ENCODE measurements around the gene CASS4. TPM values are rescaled to one million over a fixed set of nuclear protein-coding genes. Genes with fewer than 3 reads are reported as not detected.
"Not testable (repeated sequence)": the region's sequence is repeated elsewhere in the genome, so short reads cannot be mapped to it uniquely, and the experiment has no call there.

Gene CASS4
- total RNA-seq, 1 experiment from 2014 or later = not detected

DNA sequence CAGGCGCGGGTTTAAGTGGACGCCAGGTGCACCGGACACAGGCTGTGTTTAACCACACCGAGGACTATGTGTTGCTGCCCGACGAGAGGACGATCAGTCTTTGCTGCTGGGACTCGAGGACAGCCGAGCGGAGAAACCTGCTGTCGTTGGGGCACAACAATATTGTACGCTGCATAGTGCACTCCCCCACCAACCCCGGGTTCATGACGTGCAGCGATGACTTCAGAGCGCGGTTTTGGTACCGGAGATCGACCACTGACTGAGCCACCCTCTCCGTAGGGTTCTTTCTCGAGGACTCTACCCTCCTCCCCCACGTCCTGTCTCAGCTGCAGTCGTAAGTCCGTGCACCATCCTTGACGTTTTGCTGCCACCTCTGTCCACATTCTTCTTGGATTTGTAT is 8.6 kb upstream of the CASS4 start:
- CTCF ChIA-PET = no interaction called here
- Mint-ChIP-seq H3K36me3 (ENCODE audit: insufficient read depth, unreplicated experiment) (peaks cover 99% of the 10 kb centered on the region), H3K4me3 (ENCODE audit: unreplicated experiment) (no peak overlapping the region), H3K27me3 (ENCODE audit: insufficient read depth, unreplicated experiment) (no peaks in the 10 kb centered on the region), H3K27ac (ENCODE audit: low read depth, unreplicated experiment) (no peak overlapping the region), H3K4me1 (ENCODE audit: insufficient read depth, unreplicated experiment) (no peaks in the 10 kb centered on the region), H3K9me3 (ENCODE audit: unreplicated experiment) (no peaks in the 10 kb centered on the region)
- TF ChIP-seq, protein P1, sequence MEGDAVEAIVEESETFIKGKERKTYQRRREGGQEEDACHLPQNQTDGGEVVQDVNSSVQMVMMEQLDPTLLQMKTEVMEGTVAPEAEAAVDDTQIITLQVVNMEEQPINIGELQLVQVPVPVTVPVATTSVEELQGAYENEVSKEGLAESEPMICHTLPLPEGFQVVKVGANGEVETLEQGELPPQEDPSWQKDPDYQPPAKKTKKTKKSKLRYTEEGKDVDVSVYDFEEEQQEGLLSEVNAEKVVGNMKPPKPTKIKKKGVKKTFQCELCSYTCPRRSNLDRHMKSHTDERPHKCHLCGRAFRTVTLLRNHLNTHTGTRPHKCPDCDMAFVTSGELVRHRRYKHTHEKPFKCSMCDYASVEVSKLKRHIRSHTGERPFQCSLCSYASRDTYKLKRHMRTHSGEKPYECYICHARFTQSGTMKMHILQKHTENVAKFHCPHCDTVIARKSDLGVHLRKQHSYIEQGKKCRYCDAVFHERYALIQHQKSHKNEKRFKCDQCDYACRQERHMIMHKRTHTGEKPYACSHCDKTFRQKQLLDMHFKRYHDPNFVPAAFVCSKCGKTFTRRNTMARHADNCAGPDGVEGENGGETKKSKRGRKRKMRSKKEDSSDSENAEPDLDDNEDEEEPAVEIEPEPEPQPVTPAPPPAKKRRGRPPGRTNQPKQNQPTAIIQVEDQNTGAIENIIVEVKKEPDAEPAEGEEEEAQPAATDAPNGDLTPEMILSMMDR (IDR thresholded peaks at IDR 0.05; ENCODE audit: unreplicated experiment) = no peak
- intact Hi-C loops (cut with micrococcal nuclease) = loop anchor here (5.0 kb wide), 1 partner anchor 64 kb away; the partner anchor contains the start of gene RTF2
- POLR2A ChIA-PET = interaction anchor here (0.8 to 1.4 kb wide), 2 partner anchors 9 to 11 kb away, joined by 3 to 4 read pairs; partner anchors contain the start of genes AURKA and CSTF1
- no peak for DNase-seq (ENCODE audit: unreplicated experiment)
- no TSS peak for BruUV-seq (replicated peaks)

DNA sequence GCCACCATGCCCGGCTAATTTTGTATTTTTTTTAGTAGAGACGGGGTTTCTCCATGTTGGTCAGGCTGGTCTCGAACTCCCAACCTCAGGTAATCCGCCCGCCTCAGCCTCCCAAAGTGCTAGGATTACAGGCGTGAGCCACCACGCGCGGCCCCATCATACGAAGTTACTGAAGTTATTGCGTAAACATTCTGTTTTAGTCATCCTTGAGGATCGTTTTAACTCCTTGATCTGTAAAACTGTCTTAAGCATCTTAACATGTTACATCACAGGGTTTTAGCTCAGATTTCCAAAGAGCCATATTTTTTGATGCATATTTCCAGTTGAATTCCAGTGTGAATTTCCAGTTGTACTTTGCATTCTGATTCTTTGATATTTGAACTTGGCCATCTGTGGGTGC is 6.7 kb upstream of the CASS4 start:
- H3K9me3 Mint-ChIP-seq (ENCODE audit: unreplicated experiment); DNase-seq (ENCODE audit: unreplicated experiment); H3K27me3 Mint-ChIP-seq (ENCODE audit: insufficient read depth, unreplicated experiment); H3K27ac Mint-ChIP-seq (ENCODE audit: low read depth, unreplicated experiment); H3K4me1 Mint-ChIP-seq (ENCODE audit: insufficient read depth, unreplicated experiment); intact Hi-C loops (cut with micrococcal nuclease); H3K4me3 Mint-ChIP-seq (ENCODE audit: unreplicated experiment); BruUV-seq (replicated peaks): not testable (repeated sequence)
- ChIA-PET POLR2A (interaction anchor here (2.5 kb wide), 1 partner anchor 12 kb away, joined by 10 read pairs; the partner anchor contains the start of genes AURKA and CSTF1), CTCF (interaction anchor here (0.6 to 1.1 kb wide), 3 partner anchors 12 to 260 kb away, joined by 3 read pairs; no protein-coding TSS in a partner anchor)
- H3K36me3 Mint-ChIP-seq (ENCODE audit: insufficient read depth, unreplicated experiment) = peaks cover 99% of the 10 kb centered on the region

GRCh38 chr20:56406910-56407309 is 5.2 kb upstream of the CASS4 start:
- Mint-ChIP-seq H3K9me3 (ENCODE audit: unreplicated experiment) (no peaks in the 10 kb centered on the region), H3K27ac (ENCODE audit: low read depth, unreplicated experiment) (no peak overlapping the region), H3K4me3 (ENCODE audit: unreplicated experiment) (no peak overlapping the region), H3K27me3 (ENCODE audit: insufficient read depth, unreplicated experiment) (no peaks in the 10 kb centered on the region), H3K36me3 (ENCODE audit: insufficient read depth, unreplicated experiment) (peaks cover 95% of the 10 kb centered on the region), H3K4me1 (ENCODE audit: insufficient read depth, unreplicated experiment) (no peaks in the 10 kb centered on the region)
- TF ChIP-seq, protein P1 (IDR thresholded peaks at IDR 0.05; ENCODE audit: unreplicated experiment) = no peak
- BruUV-seq (replicated peaks) = no TSS peak
- intact Hi-C loops (cut with micrococcal nuclease) = no loop called here
- CTCF ChIA-PET = interaction anchor here (1.1 to 1.5 kb wide), 3 partner anchors 9 to 14 kb away, joined by 3 to 12 read pairs (median 9); partner anchors contain the start of gene CSTF1
- POLR2A ChIA-PET = interaction anchor here (2.5 kb wide), 1 partner anchor 14 kb away, joined by 10 read pairs; the partner anchor contains the start of genes AURKA and CSTF1
- no peak for DNase-seq (ENCODE audit: unreplicated experiment)

DNA sequence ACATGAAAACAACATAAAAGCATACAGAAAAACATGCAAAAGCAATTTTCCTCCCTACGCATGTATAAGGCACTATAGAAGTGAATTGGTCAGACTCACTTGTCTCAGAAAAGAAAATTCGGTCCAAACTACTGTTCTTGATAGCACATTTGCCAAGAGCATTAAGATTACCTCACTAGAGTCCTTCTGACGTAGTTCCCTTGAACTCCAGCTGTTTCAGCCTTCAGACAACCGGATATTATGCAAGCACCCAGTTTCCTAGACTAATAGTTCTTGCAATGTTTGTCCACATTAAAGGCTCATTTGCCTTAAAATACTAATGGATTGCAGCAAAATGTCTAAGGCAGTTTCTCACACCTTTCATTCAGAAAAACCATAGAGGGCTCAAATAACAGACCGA is 2.5 kb upstream of the CASS4 start:
- ChIA-PET POLR2A (interaction anchor here (1.2 kb wide), 1 partner anchor 13 kb away, joined by 4 read pairs; no protein-coding TSS in a partner anchor), CTCF (interaction anchor here (0.7 to 1.4 kb wide), 3 partner anchors 9 to 12 kb away, joined by 3 to 5 read pairs (median 3); no protein-coding TSS in a partner anchor)
- DNase-seq (ENCODE audit: unreplicated experiment) = no peak
- peaks cover 93% of the 10 kb centered on the region for H3K36me3 Mint-ChIP-seq (ENCODE audit: insufficient read depth, unreplicated experiment)
- H3K4me1 Mint-ChIP-seq (ENCODE audit: insufficient read depth, unreplicated experiment) = no peaks in the 10 kb centered on the region
- no peak overlapping the region for H3K27ac Mint-ChIP-seq (ENCODE audit: low read depth, unreplicated experiment)
- H3K4me3 Mint-ChIP-seq (ENCODE audit: unreplicated experiment) = no peak overlapping the region
- BruUV-seq (replicated peaks) = no TSS peak
- no peaks in the 10 kb centered on the region for H3K27me3 Mint-ChIP-seq (ENCODE audit: insufficient read depth, unreplicated experiment)
- TF ChIP-seq, protein P1 (IDR thresholded peaks at IDR 0.05; ENCODE audit: unreplicated experiment) = no peak
- no peaks in the 10 kb centered on the region for H3K9me3 Mint-ChIP-seq (ENCODE audit: unreplicated experiment)
- intact Hi-C loops (cut with micrococcal nuclease) = no loop called here

All from MCF 10A (cell line).